HG03095 (cell line): ENCODE measurements around the gene TRIM74.
"Not testable (repeated sequence)": the region's sequence is repeated elsewhere in the genome, so short reads cannot be mapped to it uniquely, and the experiment has no call there.

Source experiments
- ATAC-seq: cut with Tn5 transposase; IDR thresholded peaks from one replicate; pipeline ENCODE4 v1.9.1; 2021; ENCODE audit warnings: moderate library complexity; ENCODE audit not compliant: unreplicated experiment

The TRIM74 gene

GRCh38 chr7:72913750-72914149, 55.5 kb downstream of the TRIM74 start:
- not testable (repeated sequence) for ATAC-seq

GRCh38 chr7:72911395-72911794, 57.9 kb downstream of the TRIM74 start:
- not testable (repeated sequence) for ATAC-seq
